CMK (cell line): ENCODE measurements around the gene MARS1.
"Not testable (repeated sequence)": the region's sequence is repeated elsewhere in the genome, so short reads cannot be mapped to it uniquely, and the experiment has no call there.

Experiments
- DNase-seq: peaks from one replicate; pipeline ENCODE4 v3.0.0-alpha.2; 2010; ENCODE audit warnings: low read depth

The MARS1 gene

DNA sequence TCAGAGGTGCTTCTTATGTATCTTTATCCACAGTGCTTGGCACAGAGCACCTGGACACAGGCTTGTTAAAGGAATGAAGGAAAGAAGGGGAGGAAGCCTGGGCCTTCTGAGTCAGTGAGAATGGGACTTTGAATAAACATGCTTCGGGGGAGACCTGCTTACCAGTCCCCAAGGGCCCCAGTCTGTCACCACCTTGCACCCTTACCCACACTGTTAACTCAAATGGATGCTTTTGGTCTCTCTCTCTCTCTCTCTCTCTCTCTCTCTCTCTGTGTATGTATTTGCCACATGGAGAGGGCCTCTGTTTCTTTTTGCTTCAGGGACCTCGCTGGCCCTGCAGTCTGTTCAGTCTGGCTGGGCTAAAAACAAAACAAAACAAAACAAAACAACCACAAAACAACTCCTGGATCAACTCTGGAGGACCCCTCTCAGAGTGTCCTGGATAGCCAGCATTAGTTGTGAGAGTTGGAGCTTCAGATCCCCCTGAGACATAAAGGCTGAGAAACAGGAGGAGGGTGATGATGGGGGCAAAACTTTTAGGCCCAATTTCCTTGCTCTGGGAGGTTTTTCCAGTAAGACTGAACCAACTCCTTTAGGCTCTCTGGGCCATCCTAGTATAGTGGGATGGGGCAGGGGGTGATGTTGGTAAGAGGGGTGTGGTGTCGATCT is 63.9 kb downstream of the MARS1 start:
- DNase-seq = no peak

DNA sequence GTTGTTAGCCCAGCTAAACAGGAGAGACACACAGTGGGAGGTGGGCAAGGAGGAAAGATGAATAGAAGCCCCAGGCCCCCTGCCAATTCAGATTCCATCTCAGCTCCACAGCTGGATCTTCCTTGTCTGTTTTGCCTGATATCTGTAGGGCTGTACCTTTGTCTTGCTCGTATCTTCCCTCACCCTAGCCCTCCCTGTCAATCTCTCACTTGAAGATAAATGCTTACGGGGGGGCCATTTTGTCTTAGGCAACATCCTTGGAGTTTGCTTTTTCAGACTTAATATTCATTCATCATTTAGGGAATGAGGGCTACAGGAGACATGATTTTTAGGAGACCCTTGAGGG is 64.4 kb downstream of the MARS1 start:
- DNase-seq = no peak

DNA sequence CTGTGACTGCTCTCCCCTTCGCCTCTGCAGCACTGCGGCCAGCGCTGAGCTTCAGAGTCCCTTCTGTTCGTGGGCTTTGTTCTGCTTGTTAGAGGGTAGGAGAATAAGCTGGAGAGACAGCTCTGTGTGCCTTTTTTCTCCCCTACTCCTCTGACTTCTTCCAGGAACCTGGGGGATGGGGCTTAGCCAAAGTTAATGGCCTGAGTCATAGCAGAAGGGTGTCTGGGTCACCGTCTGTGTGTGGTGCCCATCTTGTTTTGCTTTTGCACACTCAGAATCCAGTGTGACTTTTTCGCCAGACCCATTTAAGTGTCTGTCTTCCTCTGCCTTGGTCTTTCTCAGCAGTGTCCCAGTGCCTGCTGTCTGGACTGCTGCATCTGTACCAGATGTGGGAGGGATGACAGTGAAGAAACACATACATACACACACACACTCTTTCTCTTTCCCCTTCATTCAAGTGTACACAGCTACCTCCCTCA is 65.0 kb downstream of the MARS1 start:
- DNase-seq = no peak

DNA sequence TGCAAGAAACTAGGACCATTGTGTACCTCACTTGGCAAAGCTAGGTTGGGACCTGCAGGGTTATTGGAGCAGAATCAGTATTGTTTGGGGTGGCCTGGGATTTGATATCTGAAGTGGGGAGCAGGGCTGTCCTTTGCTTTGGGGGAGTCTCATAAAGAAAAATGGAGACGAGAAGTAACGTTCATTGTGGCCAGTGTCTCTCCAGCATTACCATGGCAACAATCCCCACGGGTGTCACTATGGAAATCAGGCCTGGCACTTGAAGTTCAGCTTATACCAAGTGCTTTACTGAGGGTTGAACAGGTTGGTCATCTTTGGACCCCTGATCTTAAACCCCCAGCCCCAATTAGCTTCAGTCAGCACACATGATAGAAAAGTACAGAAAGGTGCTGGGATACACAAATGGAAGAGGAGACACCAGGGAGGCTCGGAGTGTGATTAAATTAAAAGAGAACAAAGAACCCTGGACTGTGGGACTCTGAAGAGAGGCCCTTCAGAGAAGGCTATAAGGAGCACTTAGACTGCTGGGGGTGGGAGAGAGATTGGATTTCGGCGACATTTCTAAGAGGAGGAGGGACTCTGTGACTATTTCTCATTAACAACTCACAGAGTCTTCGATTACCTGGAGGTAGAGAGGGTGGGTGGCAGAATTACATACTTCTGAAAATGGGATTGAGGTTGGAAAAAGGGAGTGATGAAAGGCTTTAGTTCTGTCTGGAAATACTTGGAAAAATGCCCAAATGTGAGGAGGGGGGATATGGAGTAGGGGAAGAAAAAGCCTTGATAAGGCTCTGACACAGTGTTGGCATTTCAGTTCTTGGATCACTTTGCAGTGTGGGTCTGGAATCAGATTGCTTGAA is 65.7 kb downstream of the MARS1 start:
- no peak for DNase-seq

DNA sequence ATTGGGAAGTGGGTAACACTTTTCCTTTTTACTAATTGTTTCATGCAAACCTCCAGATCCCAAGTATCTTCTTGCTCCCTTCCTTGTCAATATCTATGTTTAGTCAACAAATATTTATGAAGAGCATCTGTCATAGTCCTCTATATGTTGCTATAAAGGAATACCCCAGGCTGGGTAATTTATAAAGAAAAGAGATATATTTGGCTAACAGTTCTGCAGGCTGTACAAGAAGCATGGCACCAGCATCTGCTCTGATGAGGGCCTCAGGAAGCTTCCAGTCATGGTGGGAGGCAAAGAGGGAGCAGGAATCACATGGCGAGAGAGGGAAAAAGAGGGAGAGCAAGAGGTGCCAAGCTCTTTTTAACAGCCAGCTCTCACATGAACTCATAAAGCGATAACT is 66.6 kb downstream of the MARS1 start:
- DNase-seq = no peak

DNA sequence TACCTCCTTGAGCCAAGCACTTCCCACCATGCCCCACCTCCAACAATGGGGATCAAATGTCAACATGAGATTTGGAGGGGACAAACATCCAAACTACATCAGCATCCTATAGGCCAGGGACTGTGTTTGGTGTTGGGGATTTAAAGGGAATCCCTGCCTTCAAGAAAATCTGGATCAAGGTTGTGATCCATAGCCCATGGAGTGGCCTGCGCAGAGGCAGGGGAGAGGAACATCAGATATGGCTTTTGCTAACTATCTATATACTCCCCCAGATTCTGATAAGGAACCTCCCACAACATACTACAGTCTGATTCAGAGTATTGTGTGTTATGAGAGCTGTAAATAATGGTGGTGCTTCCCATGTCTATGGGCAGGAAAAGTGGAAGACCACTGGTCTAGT is 67.0 kb downstream of the MARS1 start:
- no peak for DNase-seq

DNA sequence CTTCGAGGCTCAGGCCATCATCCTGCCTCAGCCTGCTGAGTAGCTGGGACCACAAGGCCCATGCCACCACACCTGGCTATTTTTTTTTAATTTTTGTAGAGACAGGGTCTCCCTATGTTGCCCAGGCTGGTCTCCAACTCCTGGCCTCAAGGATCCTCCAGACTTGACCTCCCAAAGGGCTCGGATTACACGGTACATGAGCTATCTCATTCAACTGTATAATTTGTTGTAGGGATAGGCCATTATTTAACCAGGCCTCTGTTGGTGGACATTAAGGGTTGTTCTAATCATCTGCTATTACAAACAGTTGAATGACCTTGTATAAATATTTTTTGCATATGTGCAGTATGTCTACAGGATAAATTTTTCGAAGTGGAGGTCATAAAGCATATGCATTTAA is 71.0 kb downstream of the MARS1 start:
- no peak for DNase-seq

DNA sequence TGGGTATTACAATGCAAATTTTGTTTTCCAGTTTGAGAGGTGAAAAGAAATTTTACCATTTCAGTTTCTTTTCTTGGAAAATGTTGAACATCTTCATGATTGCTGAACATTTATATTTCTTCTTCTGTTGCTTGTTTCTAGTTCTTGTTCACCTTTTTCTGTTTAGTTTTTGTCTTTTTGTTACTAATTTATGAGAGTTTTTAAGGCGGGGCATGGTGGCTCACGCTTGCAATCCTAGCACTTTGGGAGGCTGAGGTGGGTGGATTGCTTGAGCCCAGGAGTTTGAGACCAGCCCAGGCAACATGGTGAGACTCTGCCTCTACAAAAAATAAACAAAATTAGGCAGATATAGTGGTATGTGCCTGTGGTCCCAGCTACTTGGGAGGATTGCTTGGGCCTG is 72.6 kb downstream of the MARS1 start:
- DNase-seq = no peak

DNA sequence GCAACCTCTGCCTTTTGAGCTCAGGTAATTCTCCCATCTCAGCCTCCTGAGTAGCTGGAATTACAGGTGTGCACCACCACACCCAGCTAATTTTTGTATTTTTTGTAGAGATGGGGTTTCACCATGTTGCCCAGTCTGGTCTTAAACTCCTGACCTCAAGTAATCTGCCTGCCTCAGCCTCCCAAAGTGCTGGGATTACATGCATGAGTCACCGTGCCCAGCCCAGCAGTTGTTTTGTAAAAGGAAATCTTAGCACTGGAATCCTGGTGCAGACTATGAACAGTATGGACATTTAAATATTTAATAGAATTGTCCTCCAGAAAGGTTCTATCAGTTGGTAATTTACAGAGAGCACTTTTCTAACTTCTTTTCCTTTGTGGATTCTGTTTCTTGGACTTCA is 73.2 kb downstream of the MARS1 start:
- not testable (repeated sequence) for DNase-seq

DNA sequence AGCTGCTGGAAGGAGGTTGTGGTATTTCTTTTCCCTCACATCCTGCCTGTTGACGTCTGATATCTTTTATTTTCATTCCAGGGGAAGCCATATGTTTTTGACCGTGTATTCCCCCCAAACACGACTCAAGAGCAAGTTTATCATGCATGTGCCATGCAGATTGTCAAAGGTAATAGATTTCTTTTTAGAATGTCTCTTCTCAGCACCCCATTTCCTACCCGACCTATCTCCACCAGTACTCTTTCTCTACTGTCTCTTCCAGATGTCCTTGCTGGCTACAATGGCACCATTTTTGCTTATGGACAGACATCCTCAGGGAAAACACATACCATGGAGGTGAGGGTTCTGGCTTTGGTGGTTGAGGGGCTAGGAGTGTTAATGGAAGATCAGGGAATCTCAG is 75.5 kb downstream of the MARS1 start:
- no peak for DNase-seq

DNA sequence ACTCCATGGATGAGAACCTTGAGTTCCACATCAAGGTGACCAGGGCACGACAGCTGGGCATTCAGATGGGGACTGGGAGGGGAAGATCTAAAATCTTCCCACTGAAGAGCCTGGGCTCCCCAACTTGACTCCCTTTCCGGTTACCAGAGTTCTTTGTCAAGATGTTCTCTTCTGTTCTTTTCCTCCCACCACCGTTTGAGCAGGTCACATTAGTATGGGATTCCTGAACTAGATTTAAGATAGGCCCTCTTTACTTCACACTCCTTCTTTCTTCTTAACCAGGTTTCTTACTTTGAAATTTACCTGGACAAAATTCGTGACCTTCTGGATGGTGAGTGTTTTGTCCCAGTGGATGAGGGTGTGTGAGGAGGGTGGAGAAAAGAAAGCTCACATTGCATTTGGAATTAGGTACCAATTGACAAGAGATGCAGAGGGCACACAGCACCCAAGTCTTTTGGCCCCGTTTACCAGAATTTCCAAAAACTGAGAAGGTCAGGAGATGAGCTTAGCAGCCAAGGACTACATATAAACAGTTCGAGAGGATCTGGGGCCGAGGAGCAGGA is 76.4 kb downstream of the MARS1 start:
- DNase-seq = no peak
